Type B pancreatic cell (in vitro differentiated cells): ENCODE measurements around the gene FBXW7. TPM values are rescaled to one million over a fixed set of nuclear protein-coding genes. Genes with fewer than 3 reads are reported as not detected.
A peak's percentile ranks its signal among the peaks of the same experiment; 100 is the strongest.

Source experiments
- DNase-seq: peaks from one replicate; pipeline ENCODE4 v3.0.0; 2021; ENCODE audit warnings: mixed read lengths; ENCODE audit not compliant: unreplicated experiment; ENCODE audit errors: extremely low spot score
- H3K27ac Mint-ChIP-seq: 2 replicates; pipeline ENCODE4 v1.8.0; 2021; ENCODE audit warnings: mild to moderate bottlenecking, mixed read lengths
- H3K27me3 Mint-ChIP-seq: 2 replicates; pipeline ENCODE4 v1.8.0; 2021; ENCODE audit warnings: mixed read lengths
- H3K36me3 Mint-ChIP-seq: 2 replicates; pipeline ENCODE4 v1.8.0; 2021; ENCODE audit warnings: mixed read lengths
- H3K4me1 Mint-ChIP-seq: one replicate; pipeline ENCODE4 v1.8.0; 2021; ENCODE audit warnings: mixed read lengths; ENCODE audit not compliant: unreplicated experiment
- H3K4me3 Mint-ChIP-seq: 2 replicates; pipeline ENCODE4 v1.8.0; 2021; ENCODE audit warnings: mild to moderate bottlenecking, mixed read lengths
- H3K9me3 Mint-ChIP-seq: 2 replicates; pipeline ENCODE4 v1.8.0; 2021; ENCODE audit warnings: mixed read lengths
- total RNA-seq: library from RNA; stranded (reverse); gene quantifications from 2 replicates; pipeline ENCODE4 v1.2.1, GENCODE V29; 2021; ENCODE audit warnings: low replicate concordance
- TF ChIP-seq, protein P1 (sequence below): fragments of 200-600 bp; sonication (generic); conservative IDR thresholded peaks from 2 replicates; pipeline ENCODE4 v1.5.0; 2021; ENCODE audit warnings: antibody characterized with exemption, mild to moderate bottlenecking

Gene FBXW7
- total RNA-seq, 1 donor from 2014 or later = 53.0 TPM

DNA sequence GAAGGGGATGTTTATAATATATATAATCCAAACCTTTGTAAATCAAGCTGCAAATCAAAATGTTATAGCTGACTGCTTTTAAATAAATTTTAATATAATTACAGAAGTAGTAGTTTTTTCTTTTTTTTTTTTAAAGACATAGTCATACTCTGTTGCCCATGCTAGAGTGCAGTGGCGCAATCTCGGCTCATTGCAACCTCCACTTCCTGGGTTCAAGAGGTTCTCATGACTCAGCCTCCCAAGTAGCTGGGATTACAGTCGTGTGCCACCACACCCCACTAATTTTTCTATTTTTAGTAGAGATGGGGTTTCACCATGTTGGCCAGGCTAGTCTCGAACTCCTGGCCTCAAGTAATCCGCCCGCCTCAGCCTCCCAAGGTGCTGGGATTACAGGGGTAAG, 178.7 kb downstream of the FBXW7 start:
- DNase-seq = no peak
- Mint-ChIP-seq H3K9me3 (no peaks in the 10 kb centered on the region), H3K27me3 (no peaks in the 10 kb centered on the region), H3K4me3 (no peak overlapping the region), H3K36me3 (no peaks in the 10 kb centered on the region), H3K27ac (no peak overlapping the region), H3K4me1 (peaks cover 8% of the 10 kb centered on the region)
- TF ChIP-seq, protein P1, sequence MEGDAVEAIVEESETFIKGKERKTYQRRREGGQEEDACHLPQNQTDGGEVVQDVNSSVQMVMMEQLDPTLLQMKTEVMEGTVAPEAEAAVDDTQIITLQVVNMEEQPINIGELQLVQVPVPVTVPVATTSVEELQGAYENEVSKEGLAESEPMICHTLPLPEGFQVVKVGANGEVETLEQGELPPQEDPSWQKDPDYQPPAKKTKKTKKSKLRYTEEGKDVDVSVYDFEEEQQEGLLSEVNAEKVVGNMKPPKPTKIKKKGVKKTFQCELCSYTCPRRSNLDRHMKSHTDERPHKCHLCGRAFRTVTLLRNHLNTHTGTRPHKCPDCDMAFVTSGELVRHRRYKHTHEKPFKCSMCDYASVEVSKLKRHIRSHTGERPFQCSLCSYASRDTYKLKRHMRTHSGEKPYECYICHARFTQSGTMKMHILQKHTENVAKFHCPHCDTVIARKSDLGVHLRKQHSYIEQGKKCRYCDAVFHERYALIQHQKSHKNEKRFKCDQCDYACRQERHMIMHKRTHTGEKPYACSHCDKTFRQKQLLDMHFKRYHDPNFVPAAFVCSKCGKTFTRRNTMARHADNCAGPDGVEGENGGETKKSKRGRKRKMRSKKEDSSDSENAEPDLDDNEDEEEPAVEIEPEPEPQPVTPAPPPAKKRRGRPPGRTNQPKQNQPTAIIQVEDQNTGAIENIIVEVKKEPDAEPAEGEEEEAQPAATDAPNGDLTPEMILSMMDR = no peak

- Mint-ChIP-seq H3K27ac (no peak overlapping the region), H3K27me3 (no peaks in the 10 kb centered on the region), H3K9me3 (no peaks in the 10 kb centered on the region), H3K36me3 (no peaks in the 10 kb centered on the region), H3K4me3 (no peak overlapping the region), H3K4me1 (peaks cover 11% of the 10 kb centered on the region)
- no peak for DNase-seq
- TF ChIP-seq, protein P1 = no peak
These were observed 179.4 kb downstream of the FBXW7 start for GRCh38 chr4:152356428-152357034.

DNA sequence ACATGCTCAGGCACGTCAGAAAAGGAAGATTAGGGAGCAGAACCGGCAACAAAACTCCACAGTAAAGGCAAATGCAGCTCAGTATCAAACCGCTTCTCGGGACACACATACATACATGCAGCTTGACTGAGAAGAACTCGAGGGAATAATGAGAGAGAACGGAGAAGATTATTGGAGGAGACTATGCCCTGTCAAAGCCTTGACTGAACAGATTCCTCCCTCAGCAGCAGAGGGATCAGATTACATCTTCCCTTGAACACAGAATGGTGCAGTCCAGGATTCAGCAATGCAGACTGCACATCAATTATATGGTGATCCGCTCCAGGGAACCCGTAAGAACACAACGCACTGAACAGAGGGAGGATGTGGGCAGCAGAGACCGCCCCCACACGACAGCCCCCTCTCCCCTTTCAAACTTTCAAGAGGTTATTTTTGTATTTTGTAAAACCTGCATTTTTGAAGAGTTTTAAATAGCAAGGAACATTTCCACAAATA, 183.2 kb downstream of the FBXW7 start:
- Mint-ChIP-seq H3K27me3 (no peaks in the 10 kb centered on the region), H3K36me3 (no peaks in the 10 kb centered on the region), H3K9me3 (no peaks in the 10 kb centered on the region), H3K27ac (peak overlapping the region; percentile 74), H3K4me1 (peaks cover 14% of the 10 kb centered on the region), H3K4me3 (peak overlapping the region; percentile 89)
- DNase-seq = no peak
- TF ChIP-seq, protein P1 = no peak

DNA sequence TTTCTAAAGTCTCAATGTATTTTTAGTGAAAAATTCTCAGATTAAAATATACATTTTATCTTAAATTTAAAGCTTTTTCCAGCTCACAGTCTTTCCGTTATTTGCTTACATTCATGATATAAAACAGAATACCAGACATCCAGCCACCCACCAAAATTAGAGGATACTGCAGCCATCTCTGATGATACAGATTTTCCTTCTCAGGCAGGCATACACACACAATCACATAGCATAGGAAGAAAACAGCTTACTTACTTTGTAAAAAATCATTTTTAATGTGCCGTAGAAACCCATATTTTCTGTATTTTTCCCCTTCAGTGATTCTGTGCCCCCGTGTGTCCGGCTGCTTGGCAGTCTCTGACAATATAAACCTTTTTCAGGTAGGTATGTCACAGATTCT, 183.7 kb downstream of the FBXW7 start:
- Mint-ChIP-seq H3K36me3 (no peaks in the 10 kb centered on the region), H3K27me3 (no peaks in the 10 kb centered on the region), H3K4me3 (peak overlapping the region; percentile 89), H3K4me1 (peaks cover 14% of the 10 kb centered on the region), H3K27ac (peak overlapping the region; percentile 74), H3K9me3 (no peaks in the 10 kb centered on the region)
- DNase-seq = no peak
- TF ChIP-seq, protein P1 = no peak

DNA sequence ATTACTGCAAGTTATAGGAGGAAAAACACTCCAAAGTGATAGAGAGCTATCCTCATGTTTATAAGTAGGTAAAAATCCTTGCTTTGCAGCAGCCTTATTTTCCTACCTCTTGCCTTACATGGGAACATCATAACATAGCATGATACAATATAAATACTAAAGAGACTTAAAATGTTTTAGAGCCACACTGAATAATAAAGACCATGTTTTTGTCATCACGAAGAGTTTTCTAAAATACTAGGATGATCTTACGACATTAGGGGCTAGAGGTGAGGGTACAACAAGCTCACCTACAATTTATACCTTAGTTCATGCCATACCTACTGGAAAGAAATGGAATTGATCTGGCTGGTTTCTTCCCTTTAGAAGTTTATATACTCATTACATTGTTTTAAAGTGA, 184.8 kb downstream of the FBXW7 start:
- no peak overlapping the region for H3K27ac Mint-ChIP-seq

More for the DNA sequence above, 184.8 kb downstream of the FBXW7 start:
- TF ChIP-seq, protein P1 = no peak
- no peak for DNase-seq
- Mint-ChIP-seq H3K4me3 (peak overlapping the region; percentile 81), H3K27me3 (no peaks in the 10 kb centered on the region), H3K4me1 (peaks cover 19% of the 10 kb centered on the region), H3K9me3 (no peaks in the 10 kb centered on the region), H3K36me3 (peaks cover 8% of the 10 kb centered on the region)
